Non-pigmented ciliary epithelial cell (primary cell): Measurements from ENCODE around the gene NAPEPLD.
"Not testable (repeated sequence)": the region's sequence is repeated elsewhere in the genome, so short reads cannot be mapped to it uniquely, and the experiment has no call there.

ENCODE experiments used
- DNase-seq: peaks from one replicate; pipeline ENCODE4 v3.0.0-alpha.2; 2010; ENCODE audit warnings: low read depth

The NAPEPLD gene

DNA sequence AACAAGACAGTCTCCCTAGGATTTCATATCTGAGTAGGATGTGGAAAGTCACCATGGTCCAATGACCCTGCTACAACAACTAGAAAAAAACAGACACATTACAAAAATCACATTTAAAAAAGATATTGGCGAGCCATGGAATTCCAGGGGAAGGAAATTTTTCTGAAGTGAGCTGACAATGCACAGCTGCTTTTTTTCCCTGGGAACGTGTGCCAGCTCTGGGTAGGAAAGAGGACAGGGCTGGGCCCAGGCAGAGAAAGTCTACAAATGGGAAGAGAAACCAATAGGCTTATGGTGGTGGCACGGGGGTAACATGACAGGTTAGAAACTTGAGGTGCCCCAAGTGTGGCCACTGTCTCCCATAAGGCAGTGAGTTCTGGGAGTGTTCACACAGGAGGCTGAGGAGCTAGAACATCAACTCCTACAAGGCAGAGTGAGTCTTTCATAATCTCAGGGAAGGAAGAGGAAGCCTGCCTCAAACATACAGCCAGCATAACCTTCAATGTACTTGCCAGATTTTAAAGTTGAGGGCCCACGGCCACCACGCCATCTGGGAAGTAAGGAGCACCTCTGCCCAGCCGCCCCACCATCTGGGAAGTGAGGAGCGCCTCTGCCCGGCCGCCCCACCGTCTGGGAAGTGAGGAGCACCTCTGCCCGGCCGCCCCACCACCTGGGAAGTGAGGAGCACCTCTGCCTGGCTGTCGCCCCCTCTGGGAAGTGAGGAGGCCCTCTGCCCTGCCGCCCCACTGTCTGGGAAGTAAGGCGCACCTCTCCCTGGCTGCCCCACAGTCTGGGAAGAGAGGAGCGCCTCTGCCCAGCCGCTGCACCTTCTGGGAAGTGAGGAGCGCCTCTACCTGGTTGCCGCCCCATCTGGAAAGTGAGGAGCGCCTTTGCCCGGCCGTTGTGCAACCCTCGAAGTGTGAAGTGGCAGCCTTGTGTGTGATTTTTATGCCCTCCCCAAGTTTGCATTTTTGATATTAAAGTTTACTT, 80.2 kb downstream of the NAPEPLD start:
- DNase-seq: no peak

DNA sequence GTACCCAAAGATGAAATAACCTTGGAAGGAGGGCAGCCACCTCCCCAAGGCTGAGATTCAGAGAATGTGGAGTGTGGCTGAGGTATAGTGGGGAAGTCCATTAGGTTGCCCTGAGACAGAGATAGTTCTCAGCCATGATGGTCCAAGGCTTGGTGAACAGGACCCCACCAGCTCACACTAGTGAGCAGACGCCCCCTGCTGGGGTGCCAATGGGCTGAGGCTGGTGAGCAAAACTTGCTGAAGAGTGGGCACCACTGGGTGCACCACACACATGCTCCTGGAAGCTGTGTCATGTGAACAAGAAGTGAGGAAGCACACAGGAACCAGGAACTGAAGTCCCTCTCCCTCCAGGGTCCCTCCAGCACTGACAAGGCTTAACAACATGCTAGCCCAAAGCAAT, 83.2 kb downstream of the NAPEPLD start:
- DNase-seq: no peak

DNA sequence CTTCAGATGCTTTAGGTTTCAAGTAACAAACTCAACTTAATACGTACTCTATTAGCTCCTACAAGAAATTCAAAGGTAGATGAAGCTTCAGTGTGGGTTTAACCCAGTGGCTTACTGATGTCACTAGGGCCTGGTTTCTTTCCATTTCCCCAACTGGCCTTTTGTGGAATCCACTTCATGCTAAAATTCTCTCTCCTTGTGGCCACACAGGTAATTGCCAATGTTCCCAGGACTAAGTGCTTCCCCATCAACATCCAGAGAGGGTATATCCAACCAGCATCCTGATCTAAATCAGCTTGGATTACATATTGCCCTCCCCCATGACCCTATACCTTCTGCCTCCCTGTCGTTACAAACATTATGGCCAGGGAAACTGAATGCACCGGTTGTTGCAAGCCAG, 85.0 kb downstream of the NAPEPLD start:
- no peak for DNase-seq

DNA sequence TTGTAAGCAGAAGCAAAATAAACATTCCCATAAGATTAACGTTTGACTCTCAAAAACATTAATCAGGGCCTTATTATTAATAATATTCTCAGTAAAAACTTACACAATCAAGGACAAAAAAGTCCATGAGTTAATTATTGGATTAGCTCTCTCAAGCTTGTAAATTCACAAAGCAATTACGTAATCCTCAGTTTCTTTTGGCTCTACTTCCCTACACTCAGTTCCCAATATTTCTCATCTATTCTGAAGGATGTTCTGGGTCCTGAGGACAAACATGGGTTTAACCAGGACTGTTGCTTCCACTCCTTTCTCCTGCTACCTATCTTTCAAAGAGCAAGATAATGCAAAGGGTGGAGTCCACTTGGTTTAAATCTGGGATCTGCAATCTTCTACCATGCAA, 89.4 kb downstream of the NAPEPLD start:
- DNase-seq: no peak

DNA sequence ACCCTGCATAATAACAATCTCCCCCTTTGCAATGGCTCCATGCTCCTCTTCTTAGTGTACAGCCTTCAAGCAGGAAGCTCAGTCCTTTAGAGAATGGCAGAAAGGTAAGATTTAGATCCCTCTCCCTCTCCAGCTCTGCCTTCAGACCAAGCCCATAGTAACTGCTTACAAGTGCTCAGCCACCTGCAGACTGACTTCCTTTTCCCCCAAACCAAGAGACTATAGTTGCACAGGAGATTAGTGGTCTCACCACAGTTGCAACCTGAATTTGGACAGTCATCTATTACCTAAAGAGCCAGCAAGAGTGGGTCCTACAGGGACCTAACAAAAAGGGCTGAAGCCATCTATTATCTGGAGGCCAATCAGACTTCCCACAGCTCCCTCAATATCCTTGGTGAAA, 90.8 kb downstream of the NAPEPLD start:
- no peak for DNase-seq

DNA sequence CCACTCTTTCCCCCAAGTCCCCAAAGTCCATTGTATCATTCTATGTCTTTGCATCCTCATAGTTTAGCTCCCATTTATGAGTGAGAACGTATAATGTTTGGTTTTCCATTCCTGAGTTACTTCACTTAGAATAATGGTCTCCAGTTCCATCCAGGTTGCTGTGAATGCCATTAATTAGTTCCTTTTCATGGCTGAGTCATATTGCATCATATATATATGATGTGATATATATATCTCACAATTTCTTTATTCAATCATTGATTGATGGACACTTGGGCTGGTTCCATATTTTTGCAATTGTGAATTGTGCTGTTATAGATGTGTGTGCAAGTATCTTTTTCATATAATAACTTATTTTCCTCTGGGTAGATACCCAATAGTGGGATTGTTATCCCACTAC, 92.9 kb downstream of the NAPEPLD start:
- not testable (repeated sequence) for DNase-seq

DNA sequence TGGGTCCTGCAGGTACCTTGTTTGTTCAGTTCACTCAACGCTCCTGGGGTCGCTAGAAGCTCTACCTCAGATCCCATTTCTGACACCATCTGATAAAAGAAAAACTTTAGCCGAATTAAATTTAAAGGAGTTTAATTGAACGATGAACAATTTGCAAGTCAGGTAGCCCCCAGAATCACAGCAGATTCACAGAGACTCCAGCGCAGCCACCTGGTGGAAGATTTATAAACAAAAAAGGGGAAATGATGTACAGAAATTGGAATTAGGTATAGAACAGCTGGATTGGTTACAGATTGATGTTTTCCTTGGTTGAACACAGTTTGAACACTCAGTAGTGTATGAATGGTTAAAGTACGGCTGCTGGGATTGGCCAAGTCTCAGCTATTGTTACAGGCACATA, 97.4 kb downstream of the NAPEPLD start:
- DNase-seq: no peak
